Measurements from ENCODE around the gene MACROD2.

GRCh38 chr20:15227102-15227501, 1231.8 kb downstream of the MACROD2 start:
- TF ChIP-seq, protein P1, sequence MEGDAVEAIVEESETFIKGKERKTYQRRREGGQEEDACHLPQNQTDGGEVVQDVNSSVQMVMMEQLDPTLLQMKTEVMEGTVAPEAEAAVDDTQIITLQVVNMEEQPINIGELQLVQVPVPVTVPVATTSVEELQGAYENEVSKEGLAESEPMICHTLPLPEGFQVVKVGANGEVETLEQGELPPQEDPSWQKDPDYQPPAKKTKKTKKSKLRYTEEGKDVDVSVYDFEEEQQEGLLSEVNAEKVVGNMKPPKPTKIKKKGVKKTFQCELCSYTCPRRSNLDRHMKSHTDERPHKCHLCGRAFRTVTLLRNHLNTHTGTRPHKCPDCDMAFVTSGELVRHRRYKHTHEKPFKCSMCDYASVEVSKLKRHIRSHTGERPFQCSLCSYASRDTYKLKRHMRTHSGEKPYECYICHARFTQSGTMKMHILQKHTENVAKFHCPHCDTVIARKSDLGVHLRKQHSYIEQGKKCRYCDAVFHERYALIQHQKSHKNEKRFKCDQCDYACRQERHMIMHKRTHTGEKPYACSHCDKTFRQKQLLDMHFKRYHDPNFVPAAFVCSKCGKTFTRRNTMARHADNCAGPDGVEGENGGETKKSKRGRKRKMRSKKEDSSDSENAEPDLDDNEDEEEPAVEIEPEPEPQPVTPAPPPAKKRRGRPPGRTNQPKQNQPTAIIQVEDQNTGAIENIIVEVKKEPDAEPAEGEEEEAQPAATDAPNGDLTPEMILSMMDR (conservative IDR thresholded peaks at IDR 0.05; ENCODE audit: low read depth, low read length): no peak
- no peak for TF ChIP-seq EZH2 (IDR thresholded peaks at IDR 0.05; ENCODE audit: borderline replicate concordance, low read depth, low read length, poor library complexity, severe bottlenecking)
